HG02970 (cell line): ENCODE measurements around the gene CNMD.
"Not testable (repeated sequence)": the region's sequence is repeated elsewhere in the genome, so short reads cannot be mapped to it uniquely, and the experiment has no call there.

ENCODE experiments used
- ATAC-seq: cut with Tn5 transposase; IDR thresholded peaks from one replicate; pipeline ENCODE4 v1.9.1; 2021; ENCODE audit warnings: mild to moderate bottlenecking, moderate library complexity, moderate number of reproducible peaks; ENCODE audit not compliant: unreplicated experiment, low FRiP score

CNMD gene

DNA sequence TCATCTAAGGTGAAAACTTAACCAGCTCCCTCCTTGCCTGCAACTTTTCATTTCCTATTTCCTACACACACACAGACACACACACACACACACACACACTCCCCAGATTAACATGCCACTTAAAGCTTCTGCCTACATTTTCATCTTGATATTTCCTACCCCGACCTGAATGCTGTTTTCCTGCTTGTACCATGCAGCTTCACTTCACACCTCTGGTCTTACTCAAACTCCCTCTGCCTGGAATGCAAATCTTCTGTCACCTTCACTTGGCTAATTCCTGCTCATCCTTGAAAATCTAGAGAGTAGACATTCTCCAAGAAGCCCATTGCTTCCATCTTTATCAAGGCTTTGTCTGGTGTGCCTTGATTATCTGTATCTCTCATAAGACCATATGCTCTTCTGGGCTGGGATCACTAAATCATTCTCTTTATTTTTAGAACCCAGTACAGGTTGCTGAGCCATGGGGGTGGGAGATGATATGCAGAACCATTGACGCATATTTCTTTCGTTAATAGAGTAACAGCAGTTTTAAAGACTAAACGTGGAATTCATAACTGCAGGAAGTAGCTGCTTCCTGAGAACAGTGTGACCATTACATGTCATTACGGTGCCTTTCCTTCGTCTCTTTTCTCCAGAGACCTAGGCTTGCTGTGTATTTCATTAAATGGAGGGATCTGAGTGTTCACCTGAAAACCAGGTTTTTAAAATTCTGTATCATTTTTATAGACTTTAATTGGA, 37.7 kb downstream of the CNMD start:
- no peak for ATAC-seq

GRCh38 chr13:52696566-52696965, 43.1 kb downstream of the CNMD start:
- no peak for ATAC-seq

GRCh38 chr13:52695856-52696255, 43.8 kb downstream of the CNMD start:
- ATAC-seq = no peak

DNA sequence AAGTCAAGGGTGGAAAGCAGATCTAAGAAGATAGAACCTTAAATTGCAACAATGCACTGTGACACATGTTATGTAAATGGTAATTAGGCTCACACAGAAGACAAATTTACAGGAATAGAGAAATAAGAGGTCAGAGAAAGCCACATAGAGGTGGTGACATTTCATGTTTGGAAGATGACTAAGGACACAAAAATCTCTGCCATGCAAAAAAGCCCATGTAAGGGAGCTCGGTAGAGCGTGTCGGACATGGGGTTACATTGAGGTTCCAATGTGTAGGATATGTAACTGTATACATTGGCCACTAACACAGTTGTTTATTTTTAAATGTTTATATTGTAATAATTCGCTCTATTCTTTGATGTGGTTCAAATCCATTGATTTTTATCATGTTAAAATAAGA, 53.2 kb downstream of the CNMD start:
- ATAC-seq = no peak

- ATAC-seq = not testable (repeated sequence)
Observed at GRCh38 chr13:52685806-52686205, 53.8 kb downstream of the CNMD start.

- ATAC-seq = no peak
Observed at GRCh38 chr13:52677823-52678222, 61.8 kb downstream of the CNMD start.

DNA sequence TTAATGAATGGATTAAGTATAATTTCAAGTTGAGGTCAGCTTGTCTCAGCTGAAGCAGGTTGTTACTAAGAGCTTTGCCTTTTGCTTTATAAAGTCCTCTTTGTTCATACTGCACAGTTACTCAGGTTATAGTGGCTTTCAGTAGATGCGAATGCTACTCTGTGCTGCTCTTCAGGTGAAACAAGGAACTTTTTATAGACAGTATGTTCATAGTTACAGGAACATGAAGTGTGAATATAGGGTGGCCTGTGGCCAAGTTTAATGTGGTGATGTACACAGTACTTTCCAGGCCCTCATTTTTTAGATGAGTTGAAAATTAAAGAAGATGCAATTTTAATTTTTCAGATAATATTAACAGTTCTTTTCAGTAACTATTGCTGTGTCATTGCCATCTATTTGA, 66.2 kb downstream of the CNMD start:
- no peak for ATAC-seq

GRCh38 chr13:52670726-52671125, 68.9 kb downstream of the CNMD start:
- ATAC-seq = no peak

- no peak for ATAC-seq
Observed at GRCh38 chr13:52669677-52670076, 69.9 kb downstream of the CNMD start.

DNA sequence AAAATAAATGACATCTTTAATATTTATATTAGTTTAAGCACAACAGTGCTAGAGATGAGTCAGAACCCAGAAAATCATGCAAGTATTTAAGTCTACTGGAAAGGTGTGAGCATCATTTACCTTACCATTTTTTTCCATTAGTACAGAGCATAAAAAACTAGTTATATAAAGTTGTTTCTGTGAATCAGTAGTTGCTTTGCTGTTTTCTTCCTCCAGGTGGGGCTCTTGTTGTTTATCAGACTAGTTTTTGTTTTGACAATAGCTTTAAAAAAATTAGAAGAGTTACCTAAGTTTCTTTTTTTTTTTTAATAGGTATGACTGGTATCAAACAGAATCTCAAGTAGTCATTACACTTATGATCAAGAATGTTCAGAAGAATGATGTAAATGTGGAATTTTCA, 74.3 kb downstream of the CNMD start:
- no peak for ATAC-seq

DNA sequence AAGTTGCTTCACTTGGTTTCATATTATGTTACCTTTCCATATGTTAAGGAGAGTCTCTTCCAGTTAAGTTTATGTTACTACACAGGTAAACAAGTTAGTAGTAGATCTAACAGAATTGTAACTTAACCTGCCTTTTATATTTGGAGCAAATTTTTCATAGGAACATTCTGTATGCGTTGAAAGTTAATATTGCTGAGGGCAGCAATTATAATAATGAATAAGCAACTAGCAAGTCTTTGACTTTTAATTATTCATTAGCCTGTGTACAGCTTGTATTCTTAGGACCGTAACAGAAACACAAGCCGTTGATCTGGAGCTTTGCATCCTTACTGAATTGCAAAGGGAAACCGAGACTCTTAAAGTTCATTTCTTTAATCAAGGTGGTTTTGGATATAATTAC, 75.3 kb downstream of the CNMD start:
- no peak for ATAC-seq

GRCh38 chr13:52659340-52659739, 80.3 kb downstream of the CNMD start:
- ATAC-seq = no peak
